HG03575 (cell line): ENCODE results near the gene SERPINA5.
"Not testable (repeated sequence)": the region's sequence is repeated elsewhere in the genome, so short reads cannot be mapped to it uniquely, and the experiment has no call there.

Experiments
- ATAC-seq: cut with Tn5 transposase; IDR thresholded peaks from one replicate; pipeline ENCODE4 v1.9.1; 2021; ENCODE audit not compliant: unreplicated experiment, insufficient number of reproducible peaks, low FRiP score; ENCODE audit errors: extremely low read depth

The SERPINA5 gene

GRCh38 chr14:94636744-94637412, 55.7 kb downstream of the SERPINA5 start:
- no peak for ATAC-seq

DNA sequence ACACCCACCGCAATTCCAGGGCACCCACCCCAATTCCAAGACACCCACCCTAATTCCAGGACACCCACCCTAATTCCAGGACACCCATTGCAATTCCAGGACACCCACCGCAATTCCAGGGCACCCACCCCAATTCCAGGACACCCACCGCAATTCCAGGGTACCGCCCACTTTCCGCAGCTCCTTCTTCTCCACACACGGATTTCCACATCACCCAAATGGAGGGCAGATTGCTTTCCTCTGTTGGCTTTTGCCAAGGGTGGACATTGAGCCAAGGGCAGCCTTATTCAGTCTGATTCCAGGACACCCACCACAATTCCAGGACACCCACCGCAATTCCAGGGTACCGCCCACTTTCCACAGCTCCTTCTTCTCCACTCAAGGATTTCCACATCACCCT, 56.6 kb downstream of the SERPINA5 start:
- not testable (repeated sequence) for ATAC-seq

GRCh38 chr14:94638339-94638738, 57.1 kb downstream of the SERPINA5 start:
- no peak for ATAC-seq

DNA sequence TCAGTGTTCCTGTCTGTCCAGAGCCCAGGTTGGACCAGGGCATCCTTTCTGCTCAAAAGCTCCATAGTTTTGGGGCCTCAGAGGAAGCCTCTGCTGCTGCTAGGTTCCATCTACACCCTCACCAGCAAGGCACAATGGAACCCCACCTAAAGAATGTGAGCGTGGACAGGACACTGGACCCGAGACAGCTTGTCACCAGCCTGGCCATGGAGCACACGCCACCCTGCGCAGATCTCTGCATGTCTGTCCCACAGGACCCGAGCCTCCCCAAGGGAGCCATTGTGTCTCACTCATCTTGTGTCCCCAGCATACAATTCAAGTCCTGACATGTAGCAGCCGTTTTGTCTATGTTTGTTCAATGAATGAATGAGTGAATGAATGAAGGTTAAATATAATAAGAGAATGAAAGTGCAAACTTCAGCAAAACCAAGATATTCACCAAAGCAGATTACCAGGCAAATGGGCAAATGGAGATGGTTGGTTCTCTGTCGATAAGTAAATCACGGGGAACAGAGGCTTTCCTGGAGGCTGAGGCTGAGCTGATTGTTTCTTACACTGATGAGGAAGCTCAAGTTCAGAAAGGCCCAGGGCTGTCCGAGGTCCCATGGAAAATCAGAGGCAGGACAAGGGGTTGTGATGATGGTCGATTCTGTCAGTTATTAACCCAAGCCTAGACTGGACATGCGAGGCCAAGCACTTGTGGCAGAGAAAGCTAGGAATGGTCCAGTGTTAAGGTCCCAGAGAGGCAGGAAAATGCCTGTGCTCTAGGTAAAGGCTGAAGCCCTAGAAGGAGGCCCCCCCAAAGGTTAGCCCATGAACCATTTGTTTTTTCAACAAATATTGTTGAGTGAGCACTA, 58.0 kb downstream of the SERPINA5 start:
- ATAC-seq, result no peak

GRCh38 chr14:94640721-94641631, 59.8 kb downstream of the SERPINA5 start:
- no peak for ATAC-seq

- no peak for ATAC-seq
Measured at GRCh38 chr14:94641632-94641955, 60.4 kb downstream of the SERPINA5 start.
